HG02678 (cell line): Measurements from ENCODE around the gene HCN1.
"Not testable (repeated sequence)": the region's sequence is repeated elsewhere in the genome, so short reads cannot be mapped to it uniquely, and the experiment has no call there.

Experiments
- ATAC-seq: cut with Tn5 transposase; IDR thresholded peaks from one replicate; pipeline ENCODE4 v1.9.1; 2021; ENCODE audit warnings: mild to moderate bottlenecking, moderate library complexity; ENCODE audit not compliant: unreplicated experiment

The HCN1 gene

GRCh38 chr5:45622365-45622764, 73.8 kb downstream of the HCN1 start:
- no peak for ATAC-seq

- ATAC-seq = no peak
These were observed 78.2 kb downstream of the HCN1 start for GRCh38 chr5:45617859-45618416.

- no peak for ATAC-seq
These were observed 86.5 kb downstream of the HCN1 start for GRCh38 chr5:45609661-45610060.

- ATAC-seq = no peak
These were observed 92.1 kb downstream of the HCN1 start for GRCh38 chr5:45604092-45604491.

GRCh38 chr5:45601424-45601823, 94.8 kb downstream of the HCN1 start:
- no peak for ATAC-seq

- no peak for ATAC-seq
These were observed 99.9 kb downstream of the HCN1 start for GRCh38 chr5:45596320-45596719.

- not testable (repeated sequence) for ATAC-seq
These were observed 110.2 kb downstream of the HCN1 start for GRCh38 chr5:45586001-45586400.

GRCh38 chr5:45578270-45578669, 117.9 kb downstream of the HCN1 start:
- no peak for ATAC-seq

GRCh38 chr5:45568813-45569212, 127.4 kb downstream of the HCN1 start:
- no peak for ATAC-seq

GRCh38 chr5:45542421-45542820, 153.8 kb downstream of the HCN1 start:
- no peak for ATAC-seq

GRCh38 chr5:45533663-45534062, 162.5 kb downstream of the HCN1 start:
- no peak for ATAC-seq

- ATAC-seq = no peak
These were observed 163.2 kb downstream of the HCN1 start for GRCh38 chr5:45532826-45533624.

GRCh38 chr5:45521067-45521466, 175.1 kb downstream of the HCN1 start:
- no peak for ATAC-seq

GRCh38 chr5:45512521-45512920, 183.7 kb downstream of the HCN1 start:
- ATAC-seq = no peak

- ATAC-seq = no peak
These were observed 186.8 kb downstream of the HCN1 start for GRCh38 chr5:45509371-45509770.

GRCh38 chr5:45508135-45508534, 188.0 kb downstream of the HCN1 start:
- ATAC-seq = no peak

GRCh38 chr5:45507178-45507577, 189.0 kb downstream of the HCN1 start:
- no peak for ATAC-seq

- ATAC-seq = not testable (repeated sequence)
These were observed 197.2 kb downstream of the HCN1 start for GRCh38 chr5:45499006-45499405.

- ATAC-seq = no peak
These were observed 204.8 kb downstream of the HCN1 start for GRCh38 chr5:45491368-45491767.

- ATAC-seq = no peak
These were observed 211.4 kb downstream of the HCN1 start for GRCh38 chr5:45484781-45485180.

- peak; percentile 56 for ATAC-seq
These were observed 242.1 kb downstream of the HCN1 start for GRCh38 chr5:45454114-45454513.

- ATAC-seq = not testable (repeated sequence)
These were observed 251.3 kb downstream of the HCN1 start for GRCh38 chr5:45444856-45445255.

- no peak for ATAC-seq
These were observed 255.7 kb downstream of the HCN1 start for GRCh38 chr5:45440466-45440865.
